Gastroesophageal sphincter (tissue), 4 donors: ENCODE measurements around the gene CDH4. TPM values are rescaled to one million over a fixed set of nuclear protein-coding genes. Genes with fewer than 3 reads are reported as not detected.

ENCODE experiments used
- ATAC-seq: fragments of 150-250 bp; one replicate; pipeline ENCODE4 v1.9.1; 2016; ENCODE audit warnings: mild to moderate bottlenecking, moderate library complexity
- H3K27ac ChIP-seq, 4 donors: fragments of 200-600 bp; sonication (generic) in 3 of 4; 1 replicate in 3 of 4; 2 replicates in 1 of 4; pipeline ENCODE4 v1.5.1; 2016 to 2019
- H3K27me3 ChIP-seq: fragments of 200-600 bp; sonication (generic); one replicate; pipeline ENCODE4 v1.5.1; 2019
- H3K36me3 ChIP-seq, 2 donors: fragments of 200-600 bp; sonication (generic); one replicate each; pipeline ENCODE4 v1.5.1; 2019; ENCODE audit warnings: control low read depth in 1 of 2
- H3K4me1 ChIP-seq, 3 donors: fragments of 200-600 bp; sonication (generic); 1 replicate in 2 of 3; 2 replicates in 1 of 3; pipeline ENCODE4 v1.5.1; 2016 to 2019; ENCODE audit warnings: control low read depth in 2 of 3
- H3K4me3 ChIP-seq, 2 donors: fragments of 200-600 bp; sonication (generic); one replicate each; pipeline ENCODE4 v1.5.1; 2019; ENCODE audit warnings: mild to moderate bottlenecking in 1 of 2, moderate library complexity in 1 of 2
- H3K9me3 ChIP-seq, 3 donors: fragments of 200-600 bp; sonication (generic); one replicate each; pipeline ENCODE4 v1.5.1; 2017 to 2019; ENCODE audit warnings: control low read depth in 2 of 3
- EP300 ChIP-seq: sonication (generic); formaldehyde crosslinking; IDR thresholded peaks from one replicate; pipeline ENCODE4 v1.6.1; 2017; ENCODE audit warnings: antibody characterized with exemption, mild to moderate bottlenecking
- POLR2A ChIP-seq, 2 donors: fragments of 450-650 bp; IDR thresholded peaks; one replicate each; pipeline ENCODE4 v1.6.1; 2017; ENCODE audit warnings: antibody characterized with exemption in 2 of 2, mild to moderate bottlenecking in 2 of 2, moderate library complexity in 1 of 2
- POLR2AphosphoS5 ChIP-seq: sonication (generic); formaldehyde crosslinking; IDR thresholded peaks from one replicate; pipeline ENCODE4 v1.6.1; 2017; ENCODE audit warnings: antibody characterized with exemption
- WGBS, 2 donors: methylation state at CpG; one replicate each; pipeline ENCODE4 v1.1.5; 2018; ENCODE audit warnings: low coverage in 1 of 2; 5-methylcytosine and 5-hydroxymethylcytosine counted together
- total RNA-seq, 4 donors: library from RNA; depleted of rRNA; stranded (reverse); fragments of >200 nt; gene quantifications; one replicate each; pipeline ENCODE4 v1.1.0, GENCODE V29; 2016
- TF ChIP-seq, protein P1 (sequence below), 4 experiments: fragments of 200-600 bp in 2 of 4; fragments of 450-650 bp in 2 of 4; sonication (generic) in 1 of 4; IDR thresholded peaks; one replicate each; pipeline ENCODE4 v1.5.1; 2017 to 2019; ENCODE audit warnings: antibody characterized with exemption in 4 of 4, mild to moderate bottlenecking in 2 of 4, moderate library complexity in 2 of 4

Gene CDH4
- total RNA-seq, 4 donors from 2014 or later, result under 0.01 to 1.5 (median 0.42) TPM; not detected in 1

DNA sequence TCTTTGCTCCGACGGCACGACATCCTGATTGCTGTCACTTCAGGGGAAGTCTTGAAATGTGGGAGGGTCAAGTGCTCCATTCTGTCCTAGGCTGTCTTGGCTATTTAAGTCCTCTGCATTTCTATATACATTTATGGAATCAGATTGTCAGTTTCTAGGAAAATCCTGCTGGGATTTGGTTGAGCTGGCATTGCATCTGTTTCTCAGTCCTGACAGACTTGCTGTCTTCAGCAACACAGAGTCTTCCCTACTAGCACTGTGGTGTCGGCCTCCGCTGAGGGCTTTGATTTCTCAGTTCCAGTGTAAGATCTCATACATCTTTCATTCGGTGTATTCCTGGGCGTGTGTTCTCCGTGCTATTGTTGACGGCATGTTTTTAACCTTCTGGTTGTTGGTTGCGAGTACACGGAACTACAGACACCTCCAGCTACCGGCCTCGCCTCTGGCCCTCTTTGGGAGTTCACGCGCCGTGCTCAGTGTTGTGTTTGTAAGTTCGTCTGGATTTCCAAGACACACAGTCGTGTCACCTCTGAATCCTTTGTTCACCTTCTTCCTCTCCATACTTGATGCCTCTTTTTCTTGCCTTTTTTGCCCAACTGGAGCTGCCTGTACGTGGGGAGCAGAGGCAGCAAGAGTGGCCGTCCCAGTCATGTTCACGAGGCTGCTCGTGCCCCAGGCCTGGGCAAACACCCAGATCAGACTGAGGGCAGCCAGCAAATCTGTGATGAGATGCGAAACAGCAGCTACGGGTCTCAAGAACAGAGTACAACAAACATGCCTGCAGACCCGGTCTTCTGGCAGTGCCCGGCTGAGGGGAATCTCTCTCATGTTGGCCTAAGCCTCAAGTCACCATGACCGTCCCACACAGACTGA is 720.8 kb downstream of the CDH4 start:
- Histone ChIP-seq H3K4me3 (no peak overlapping the region), H3K4me1 (no peaks in the 10 kb centered on the region), H3K36me3 (peaks cover 0 to 63% of the 10 kb centered on the region in 2 donors), H3K27me3 (no peaks in the 10 kb centered on the region), H3K27ac (no peak overlapping the region), H3K9me3 (no peaks in the 10 kb centered on the region)
- no peak for ATAC-seq
- no peak for TF ChIP-seq EP300
- TF ChIP-seq POLR2A (IDR thresholded peaks at IDR 0.05), result no peak
- no peak for TF ChIP-seq POLR2AphosphoS5
- TF ChIP-seq, protein P1, sequence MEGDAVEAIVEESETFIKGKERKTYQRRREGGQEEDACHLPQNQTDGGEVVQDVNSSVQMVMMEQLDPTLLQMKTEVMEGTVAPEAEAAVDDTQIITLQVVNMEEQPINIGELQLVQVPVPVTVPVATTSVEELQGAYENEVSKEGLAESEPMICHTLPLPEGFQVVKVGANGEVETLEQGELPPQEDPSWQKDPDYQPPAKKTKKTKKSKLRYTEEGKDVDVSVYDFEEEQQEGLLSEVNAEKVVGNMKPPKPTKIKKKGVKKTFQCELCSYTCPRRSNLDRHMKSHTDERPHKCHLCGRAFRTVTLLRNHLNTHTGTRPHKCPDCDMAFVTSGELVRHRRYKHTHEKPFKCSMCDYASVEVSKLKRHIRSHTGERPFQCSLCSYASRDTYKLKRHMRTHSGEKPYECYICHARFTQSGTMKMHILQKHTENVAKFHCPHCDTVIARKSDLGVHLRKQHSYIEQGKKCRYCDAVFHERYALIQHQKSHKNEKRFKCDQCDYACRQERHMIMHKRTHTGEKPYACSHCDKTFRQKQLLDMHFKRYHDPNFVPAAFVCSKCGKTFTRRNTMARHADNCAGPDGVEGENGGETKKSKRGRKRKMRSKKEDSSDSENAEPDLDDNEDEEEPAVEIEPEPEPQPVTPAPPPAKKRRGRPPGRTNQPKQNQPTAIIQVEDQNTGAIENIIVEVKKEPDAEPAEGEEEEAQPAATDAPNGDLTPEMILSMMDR (IDR thresholded peaks at IDR 0.05), result no peak
- WGBS, 2 donors, result 95% methylated on average over 18 to 20 of the region's 27 CpGs

DNA sequence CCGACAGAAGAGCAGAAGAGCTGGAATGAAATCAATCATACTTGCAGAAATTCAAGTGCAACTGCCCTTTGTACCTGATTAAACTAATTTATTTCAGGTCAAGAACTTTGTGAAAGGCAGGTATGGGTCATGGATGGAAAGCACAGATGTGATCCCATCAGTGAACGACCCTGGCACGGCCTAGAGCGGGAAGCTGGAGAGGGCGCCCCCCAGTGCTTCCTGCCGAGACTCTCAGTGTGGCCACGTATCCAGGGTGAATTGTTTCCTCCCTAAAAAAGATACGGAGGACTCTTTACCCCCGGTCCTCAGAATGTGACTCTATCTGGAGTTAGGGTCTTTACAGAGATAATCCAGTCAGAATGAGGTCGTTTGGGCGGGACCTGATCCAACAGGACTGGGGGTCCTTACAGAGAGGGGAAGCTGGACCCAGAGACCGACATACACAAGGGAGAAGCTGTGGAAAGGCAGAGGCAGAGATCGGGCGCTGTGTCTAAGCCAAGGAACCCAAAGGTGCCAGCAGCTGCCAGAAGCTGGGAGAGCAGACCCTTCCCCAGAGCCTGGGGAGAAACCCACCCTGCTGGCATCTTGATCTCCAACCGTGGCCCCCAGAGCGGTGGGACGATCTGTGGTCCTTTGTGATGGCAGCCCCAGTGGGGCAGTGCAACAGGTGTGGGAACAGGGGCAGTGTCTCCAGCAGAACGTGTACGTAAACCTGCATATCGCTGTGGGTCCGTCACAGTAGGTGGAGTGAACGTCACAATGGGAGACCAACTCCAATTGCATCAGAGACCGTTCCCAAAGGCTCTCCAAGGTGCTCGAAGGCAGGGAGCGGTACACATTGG is 721.7 kb downstream of the CDH4 start:
- TF ChIP-seq EP300 (no peak), POLR2AphosphoS5 (no peak)
- TF ChIP-seq, protein P1 (IDR thresholded peaks at IDR 0.05), result no peak
- Histone ChIP-seq H3K4me3 (no peak overlapping the region), H3K4me1 (no peaks in the 10 kb centered on the region), H3K27ac (no peak overlapping the region), H3K27me3 (no peaks in the 10 kb centered on the region), H3K36me3 (peaks cover 0 to 66% of the 10 kb centered on the region in 2 donors), H3K9me3 (no peaks in the 10 kb centered on the region)
- no peak for ATAC-seq
- 80 to 82% methylated on average over 2 to 4 of the region's 25 CpGs for WGBS, 2 donors

DNA sequence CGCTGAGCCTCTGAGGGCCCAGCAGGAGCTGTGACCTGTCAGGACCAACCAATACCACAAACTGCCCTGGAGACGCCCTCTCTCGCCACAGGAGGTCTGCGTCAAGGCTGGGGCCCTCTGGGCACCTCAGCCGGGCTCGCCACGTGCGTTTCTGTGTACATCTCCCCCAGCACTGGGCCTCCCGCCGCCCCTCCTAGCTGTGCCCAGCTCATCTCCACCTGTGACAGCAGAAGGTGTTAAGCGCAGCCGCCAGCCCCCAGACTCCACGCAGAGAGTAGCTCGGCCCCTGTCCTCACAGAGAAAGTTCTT is 722.2 kb downstream of the CDH4 start:
- no peak overlapping the region for H3K4me3 ChIP-seq
- no peak for ATAC-seq
- TF ChIP-seq POLR2A (IDR thresholded peaks at IDR 0.05) (no peak), EP300 (no peak), POLR2AphosphoS5 (no peak)
- TF ChIP-seq, protein P1 (IDR thresholded peaks at IDR 0.05), result no peak

DNA sequence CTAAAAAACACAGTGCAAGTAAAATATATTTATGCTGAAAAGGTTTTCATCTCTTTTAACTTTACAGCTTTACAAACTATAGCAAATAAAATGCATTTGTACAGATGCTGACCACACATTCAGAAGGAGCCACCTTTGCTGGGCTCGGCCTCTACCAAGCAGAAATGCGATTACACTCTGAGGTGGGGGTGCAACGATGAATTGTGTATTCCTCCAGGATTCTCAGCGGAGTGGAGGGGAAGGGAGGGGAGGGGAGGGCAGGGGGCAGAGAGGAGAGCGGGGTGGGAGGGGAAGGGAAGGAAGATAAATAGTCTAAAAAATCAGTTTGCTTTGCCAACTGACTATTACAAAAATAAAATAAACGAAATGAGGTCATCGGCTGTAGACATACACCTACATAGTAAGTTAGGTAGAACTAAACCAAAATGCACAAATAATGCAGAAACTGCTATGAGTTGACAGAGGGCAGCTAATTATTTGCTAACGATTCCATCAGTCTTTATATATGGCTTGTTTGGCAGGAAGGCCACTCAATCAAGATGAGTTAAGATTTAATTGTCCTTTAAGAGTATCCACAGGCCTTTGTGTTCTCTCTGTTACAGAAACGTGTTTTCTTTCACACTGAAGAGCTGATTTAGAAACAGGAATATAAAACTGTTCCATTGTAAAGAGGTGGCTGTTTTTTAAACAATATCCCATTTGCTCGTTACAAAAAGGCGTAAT is 723.5 kb downstream of the CDH4 start:
- no peaks in the 10 kb centered on the region for H3K4me1 ChIP-seq
- TF ChIP-seq POLR2A (IDR thresholded peaks at IDR 0.05), result no peak
- TF ChIP-seq, protein P1 (IDR thresholded peaks at IDR 0.05), result no peak
- no peak for TF ChIP-seq EP300
- no peak for TF ChIP-seq POLR2AphosphoS5
- no peak overlapping the region for H3K4me3 ChIP-seq
- no peak for ATAC-seq
- H3K9me3 ChIP-seq, result no peaks in the 10 kb centered on the region
- H3K27ac ChIP-seq, result no peak overlapping the region
- 69 to 79% methylated on average over 9 to 10 of the region's 11 CpGs for WGBS, 2 donors
- peaks cover 0 to 82% of the 10 kb centered on the region in 2 donors for H3K36me3 ChIP-seq
- no peaks in the 10 kb centered on the region for H3K27me3 ChIP-seq

More for the DNA sequence above, 722.2 kb downstream of the CDH4 start:
- no peaks in the 10 kb centered on the region for H3K27me3 ChIP-seq
- no peak overlapping the region for H3K27ac ChIP-seq
- no peaks in the 10 kb centered on the region for H3K4me1 ChIP-seq
- H3K9me3 ChIP-seq, result no peaks in the 10 kb centered on the region
- H3K36me3 ChIP-seq, result peaks cover 0 to 70% of the 10 kb centered on the region in 2 donors
- no CpG with 5 or more reads among the region's 14 CpGs for WGBS, 2 donors
